RPMI8226 (cell line): ENCODE data around the gene STX8.

Experiments used
- DNase-seq: peaks from one replicate; pipeline ENCODE4 v3.0.0-alpha.2; 2015

STX8 gene

DNA sequence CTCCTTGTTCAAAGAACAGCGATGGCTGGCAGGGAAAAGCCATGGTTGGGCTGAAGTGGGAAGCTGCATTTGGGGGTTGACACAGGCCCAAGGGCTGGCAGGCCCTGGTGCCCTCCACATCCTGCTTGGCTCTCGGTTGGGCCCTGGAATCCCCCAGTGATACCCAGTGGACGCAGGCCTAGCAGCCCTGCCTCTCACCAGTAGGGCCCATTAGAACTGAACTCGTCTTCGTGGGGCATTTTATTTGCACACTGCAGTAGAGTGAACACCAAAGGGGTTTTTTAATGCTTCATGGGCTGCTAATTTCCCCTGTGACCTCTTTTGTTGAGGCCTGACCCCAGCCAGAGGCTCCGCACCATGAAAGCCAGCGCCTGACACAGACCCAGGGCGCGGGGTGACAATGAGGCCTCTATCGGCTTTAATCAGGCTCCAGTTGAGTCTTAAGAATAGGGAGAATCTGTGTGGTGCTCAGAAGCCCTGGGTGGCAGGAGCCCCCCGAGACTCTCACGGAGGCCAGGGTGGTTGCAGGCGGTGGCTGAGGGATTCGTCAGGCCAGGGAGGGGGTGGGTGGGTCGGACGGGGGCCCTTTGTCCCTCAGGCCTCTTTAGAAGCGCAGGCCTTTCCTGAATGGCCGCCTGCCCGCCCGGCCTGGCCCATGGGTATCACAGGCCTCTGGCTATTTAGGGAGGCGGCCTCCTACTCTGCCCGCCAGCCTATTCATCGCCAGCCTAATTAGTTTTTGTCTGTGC is 355.0 kb downstream of the STX8 start:
- DNase-seq: no peak

DNA sequence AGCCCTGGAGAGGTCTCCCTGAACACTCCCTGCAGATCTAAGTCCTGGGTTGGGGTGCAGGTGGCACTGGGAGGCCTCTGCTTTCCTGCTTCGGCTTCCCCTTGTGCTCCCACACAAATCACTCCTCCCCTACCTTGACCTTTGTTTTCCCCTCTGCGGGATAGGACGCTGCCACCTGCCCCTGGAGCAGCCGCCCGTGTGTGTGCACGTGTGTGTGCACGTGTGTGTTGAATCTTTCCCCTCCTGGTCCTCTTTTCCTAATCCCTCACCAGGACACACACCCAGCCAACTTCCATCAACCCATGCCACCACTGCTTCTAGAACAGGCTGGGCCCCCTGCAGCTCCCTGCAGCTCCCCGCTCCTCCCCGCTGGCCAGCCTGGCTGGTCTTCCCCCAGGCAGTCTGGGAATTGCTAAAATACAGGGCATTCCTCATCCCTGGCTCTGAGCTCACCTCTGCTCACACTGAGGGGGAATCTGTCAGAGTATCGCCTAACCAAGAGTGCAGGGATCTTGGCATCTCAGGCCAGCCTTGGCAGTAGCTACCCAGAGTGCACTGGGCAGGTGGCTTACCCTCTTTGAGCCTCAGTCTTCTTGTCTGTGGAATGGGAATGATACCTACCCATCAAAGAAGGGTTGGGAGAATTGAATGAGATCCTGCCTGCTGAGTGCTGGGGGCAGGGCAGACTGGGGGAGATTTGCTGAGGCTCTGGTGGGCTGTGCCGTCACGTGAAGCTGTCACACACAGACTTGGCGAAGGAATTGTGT is 355.8 kb downstream of the STX8 start:
- DNase-seq: no peak

DNA sequence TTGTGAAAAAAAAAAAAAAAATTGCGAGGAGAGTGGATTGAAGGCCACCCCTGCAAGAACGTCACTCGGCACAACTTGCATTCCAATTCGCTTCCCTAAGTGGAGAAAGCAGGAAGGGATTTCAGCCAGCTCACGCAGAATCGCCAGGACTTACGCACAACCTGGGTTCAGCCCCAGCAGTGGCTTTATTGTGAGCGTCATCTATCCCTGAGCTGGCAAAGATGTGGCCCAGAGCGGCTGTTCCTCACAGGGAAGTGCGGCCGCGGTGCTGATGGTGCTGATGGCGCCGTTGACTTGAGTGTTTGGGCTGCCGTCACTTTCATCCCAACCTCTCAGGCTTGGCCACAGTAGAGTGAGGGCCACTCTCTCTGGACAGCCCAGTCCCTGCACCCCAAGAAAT is 356.7 kb downstream of the STX8 start:
- no peak for DNase-seq

DNA sequence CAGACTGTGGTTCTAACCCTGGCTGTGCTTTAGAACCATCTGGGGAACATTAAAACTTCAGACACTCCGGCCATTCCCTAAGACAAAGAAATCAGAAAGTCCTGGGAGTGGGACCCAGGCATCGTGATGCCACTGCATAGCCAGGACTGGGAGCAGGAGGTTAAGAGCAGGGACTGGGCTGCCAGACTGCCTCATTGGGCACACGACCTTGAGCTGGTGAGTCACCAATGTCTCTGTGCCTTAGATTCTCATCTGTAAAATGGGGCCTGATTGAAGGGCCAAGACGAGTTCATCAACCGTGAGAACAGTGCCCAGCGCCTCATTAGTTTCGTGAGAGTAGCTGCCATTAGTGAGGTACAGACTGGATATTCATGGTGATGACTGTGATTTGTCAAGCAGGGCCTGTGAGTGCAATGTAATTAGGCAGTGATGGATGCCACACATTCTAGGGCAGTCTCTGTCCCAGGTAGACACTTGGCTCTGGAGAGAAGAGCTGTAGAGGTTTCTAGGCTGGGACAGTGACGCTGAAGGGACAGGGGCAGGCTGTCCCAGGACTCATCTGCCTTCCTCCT is 357.5 kb downstream of the STX8 start:
- DNase-seq: no peak

DNA sequence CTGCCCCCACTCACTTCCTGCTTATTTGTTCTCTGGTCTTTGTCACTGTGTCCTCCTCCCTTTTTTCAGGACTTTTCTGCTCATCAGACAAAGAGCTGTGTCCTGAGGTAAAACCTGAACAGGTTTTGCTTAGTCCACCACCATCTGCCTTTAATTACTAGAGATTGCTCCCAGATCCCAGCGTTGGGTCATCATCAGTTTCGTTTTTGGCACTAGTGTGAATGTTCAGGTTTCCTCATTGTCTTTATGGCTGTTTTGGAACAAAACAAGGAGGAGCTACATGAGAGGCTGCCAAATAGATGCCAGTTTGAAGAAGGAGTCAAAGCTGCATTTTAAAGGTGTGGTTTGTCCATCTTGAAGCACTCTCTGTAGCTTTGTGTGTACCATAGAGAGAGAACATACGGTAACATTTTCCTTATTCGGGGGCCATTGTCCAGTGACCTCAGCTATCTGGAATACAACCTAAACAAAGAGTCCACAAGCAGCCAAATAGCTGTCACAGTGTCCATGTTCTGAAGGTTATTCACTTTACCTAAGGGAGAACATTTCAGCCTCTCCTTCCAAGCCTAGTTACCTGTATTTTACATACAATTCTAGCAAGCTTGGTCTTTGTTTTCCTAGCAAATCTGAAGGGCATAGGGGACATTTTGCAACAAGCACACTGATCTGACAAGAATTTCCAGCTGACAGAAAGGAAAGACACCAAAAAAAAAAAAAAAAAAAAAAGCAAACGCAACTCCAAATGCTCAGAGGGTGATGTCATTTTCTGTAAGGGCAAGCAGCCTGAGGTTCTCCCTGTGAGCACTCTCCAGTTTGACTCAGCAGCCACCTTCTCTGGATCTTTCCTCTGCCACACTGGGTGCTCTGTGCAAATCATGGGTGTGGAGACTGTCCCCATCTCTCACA is 358.2 kb downstream of the STX8 start:
- DNase-seq: no peak

DNA sequence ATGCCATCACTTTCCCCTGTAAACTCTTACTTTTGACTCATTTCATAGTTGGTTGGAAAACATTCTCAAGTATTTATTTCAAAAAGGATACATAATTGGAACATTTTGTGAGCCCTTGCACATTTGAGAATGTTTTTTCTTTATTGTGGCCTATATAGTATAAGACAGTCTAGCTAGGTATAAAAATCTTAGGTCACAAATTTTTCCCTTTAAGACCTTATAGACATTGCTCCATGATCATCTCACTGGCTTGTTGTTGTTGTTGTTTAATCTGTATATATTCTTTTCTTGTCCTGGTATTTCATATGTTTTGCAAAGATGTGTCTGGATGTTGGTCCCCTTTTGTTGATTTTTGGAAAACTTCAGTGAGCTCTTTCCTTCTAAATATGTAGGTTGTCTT is 360.2 kb downstream of the STX8 start:
- DNase-seq: no peak

DNA sequence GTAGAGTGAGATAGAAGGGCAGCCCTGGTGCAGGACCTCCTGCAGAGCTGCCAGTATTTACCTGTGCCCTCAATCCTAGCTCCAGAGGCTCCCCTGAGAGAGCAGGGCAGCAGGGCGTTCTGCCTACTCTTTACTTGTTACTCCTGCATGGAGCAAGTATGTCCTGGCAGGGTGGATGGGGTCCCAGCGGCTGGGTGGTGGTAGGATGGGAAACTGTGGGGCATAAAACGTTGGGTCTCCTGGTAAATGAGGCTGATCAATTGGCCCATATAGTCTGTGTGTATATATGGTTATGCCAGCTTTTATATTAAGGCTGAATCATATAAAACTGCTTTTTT is 362.3 kb downstream of the STX8 start:
- DNase-seq: no peak

DNA sequence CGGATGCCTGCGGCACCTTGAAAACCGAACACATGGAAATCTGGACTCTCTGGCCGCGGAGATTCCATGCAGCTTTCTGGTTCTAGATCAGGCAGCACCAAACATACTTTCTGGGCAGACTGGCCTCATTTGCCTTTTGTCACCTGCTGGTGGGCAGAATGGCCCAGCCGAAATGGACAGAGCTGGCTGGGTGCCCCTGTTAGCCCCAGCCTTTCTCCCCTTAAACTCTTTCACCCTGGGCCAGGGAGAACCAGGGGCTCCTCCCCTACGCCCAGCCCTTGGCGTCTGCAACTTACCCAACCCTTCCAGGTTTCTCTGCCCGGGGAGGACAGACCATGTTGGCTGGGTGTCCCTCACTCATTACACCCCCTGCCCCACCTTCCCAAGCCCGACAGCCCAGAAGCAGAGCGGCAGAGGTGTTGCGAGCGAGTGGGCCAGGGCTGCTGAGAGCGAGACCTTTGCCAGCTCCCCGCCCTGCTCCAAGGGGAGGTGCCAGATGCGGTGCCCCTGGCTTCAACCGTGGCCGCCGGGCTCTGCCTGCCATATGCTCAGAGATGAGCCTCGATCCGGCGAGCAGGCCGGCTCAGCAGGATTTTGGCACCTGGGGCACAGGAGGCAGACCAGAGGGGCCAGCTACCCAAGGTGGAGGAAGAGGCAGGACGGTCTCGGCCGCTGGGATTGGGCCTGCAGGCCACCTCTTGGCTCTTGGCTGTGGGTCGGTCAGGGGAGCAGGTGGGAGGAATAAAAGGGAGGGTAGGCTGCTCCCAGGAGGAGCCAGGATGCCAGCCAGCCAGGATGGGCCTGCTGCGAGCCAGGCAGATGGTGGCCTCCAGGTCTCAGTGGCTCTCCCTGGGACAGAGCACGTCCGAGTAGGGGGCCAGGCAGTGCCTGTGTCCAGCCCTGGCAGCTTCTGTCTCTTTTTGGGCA is 363.0 kb downstream of the STX8 start:
- DNase-seq: no peak

DNA sequence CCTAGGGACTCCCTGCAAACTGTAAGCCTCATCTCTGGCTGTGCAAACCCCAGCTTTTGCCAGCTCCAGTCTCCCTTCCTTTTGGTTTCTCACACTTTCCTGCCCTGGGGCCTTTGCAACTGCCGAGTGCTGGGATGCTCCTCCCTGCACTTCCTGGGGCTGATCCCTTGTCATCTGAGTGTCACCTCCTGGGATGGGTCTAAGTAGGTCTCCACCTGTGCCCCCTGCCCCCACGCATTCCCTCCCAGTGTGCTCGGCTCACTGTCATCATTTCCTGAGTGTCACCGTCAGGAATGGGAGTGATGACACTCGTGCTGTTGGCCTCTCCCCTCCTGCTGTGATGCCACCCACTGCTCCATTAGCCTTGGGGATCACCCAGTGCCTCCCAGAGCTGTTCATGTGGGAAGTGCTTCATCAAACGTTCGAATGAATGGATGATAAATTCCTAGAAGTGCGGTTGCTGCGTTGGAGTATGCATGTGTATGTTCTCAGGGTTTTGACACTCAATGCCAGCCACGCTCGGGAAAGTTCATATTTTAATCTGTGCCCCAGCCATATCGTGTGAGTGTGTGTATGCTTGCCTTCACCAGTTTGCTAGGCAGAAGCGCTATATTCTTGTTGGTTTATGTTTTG is 364.4 kb downstream of the STX8 start:
- DNase-seq: no peak

DNA sequence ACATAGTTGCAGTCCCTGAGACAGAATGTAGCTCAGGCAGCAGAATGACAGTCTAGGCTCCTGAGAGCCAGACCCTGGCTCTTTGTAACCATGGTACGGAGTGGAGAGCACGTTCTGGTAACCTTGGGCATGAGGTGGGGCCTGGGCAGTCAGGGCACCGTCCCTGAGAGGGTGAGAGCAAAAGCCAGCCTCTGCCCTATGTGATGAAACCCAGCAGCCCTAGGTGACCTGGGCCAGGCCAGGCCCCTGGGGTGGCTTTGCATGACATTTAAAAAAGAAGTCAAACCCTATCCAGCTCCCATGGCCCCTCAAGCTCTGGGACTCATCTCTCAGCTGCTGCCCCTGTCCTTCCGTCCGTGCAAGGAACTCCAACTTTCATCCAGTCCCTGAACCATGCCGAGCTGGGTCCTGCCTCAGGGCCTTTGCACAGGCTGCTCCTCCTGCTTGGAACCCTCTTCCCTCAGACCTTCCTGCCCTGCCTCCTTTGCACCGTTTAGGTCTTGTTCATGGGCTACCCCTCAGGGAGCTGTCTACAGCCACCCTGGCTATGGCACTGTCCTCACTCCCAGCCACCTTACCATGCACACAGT is 365.7 kb downstream of the STX8 start:
- DNase-seq: no peak

DNA sequence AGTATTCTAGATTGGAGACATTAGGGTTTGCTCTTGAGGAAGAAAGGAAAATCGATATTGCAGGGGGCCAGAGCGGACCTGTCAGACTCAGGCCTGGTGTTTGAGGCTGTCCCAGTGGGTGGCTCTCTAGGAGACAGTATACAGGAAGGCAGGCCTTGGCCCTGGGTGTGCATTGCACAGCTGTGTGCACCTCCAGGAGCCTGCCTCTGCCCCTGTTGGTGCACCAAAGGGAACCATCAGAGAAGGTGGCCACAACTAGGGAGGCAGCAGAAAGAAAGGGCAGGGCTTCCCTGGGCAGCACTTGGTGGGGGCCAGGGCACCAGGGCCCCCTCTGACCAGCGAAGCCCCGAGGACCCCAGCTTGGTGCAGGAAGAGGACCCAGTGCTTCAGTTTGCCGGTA is 366.3 kb downstream of the STX8 start:
- no peak for DNase-seq

DNA sequence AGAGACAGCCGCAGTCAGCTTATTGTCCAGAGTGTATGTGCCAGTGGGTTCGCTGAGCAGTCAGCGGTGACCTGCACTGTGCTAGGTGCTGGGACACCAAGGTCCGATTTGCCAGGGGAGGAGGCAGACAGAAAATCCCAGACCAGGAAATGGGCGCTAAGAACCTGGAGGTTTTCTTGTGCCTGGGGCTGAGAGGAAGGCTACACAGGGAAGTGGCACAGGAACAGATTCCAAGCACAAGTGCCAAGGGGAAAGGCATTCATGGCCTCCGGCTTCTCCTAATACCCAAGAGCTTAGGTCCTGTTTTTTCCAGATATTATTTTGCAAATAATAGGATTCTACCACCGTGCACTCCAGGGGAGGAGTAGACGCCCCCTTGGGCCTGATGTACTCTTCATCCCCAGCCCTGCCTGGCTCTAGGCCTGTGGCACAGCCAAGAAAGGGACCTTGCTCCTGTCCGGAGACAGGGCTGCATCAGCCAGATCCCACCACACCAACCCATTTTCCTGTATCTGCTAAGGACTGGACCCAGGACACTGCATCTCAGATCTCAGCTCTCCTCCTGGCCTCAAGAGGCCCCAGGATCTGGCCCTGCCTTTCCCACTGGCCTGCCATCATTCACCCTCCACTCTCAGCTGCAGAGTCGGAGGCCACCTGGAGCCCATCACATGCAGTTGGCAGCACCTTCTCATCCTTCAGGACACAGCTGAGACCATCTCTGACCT is 367.1 kb downstream of the STX8 start:
- no peak for DNase-seq

DNA sequence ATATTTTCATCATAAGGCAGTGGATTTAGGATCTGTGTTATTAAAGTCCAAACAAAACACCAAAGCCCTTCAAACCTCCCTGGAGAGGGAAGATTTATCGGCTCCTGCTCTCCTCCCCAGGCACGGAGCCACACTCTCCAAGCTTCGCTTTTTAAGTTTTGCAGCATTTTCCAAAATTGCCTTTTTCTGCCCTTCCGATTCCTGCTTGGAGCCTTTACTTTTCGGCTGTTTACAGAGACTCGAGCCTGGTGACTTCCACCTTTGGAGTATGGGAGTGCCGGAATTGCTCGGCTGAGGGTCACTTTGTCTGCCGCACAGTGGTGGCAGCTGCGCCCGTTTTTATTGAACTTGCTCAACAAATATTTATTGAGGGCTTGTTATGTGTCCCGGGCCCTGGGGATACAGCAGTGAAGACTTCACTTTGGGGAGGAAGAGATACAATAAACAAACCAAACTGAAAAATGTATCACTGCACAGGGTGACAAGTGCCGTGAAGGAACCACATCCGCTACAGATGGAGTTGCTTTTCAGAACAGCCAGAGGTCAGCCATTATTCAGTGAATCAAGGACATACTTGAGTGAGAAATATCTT is 368.8 kb downstream of the STX8 start:
- no peak for DNase-seq

DNA sequence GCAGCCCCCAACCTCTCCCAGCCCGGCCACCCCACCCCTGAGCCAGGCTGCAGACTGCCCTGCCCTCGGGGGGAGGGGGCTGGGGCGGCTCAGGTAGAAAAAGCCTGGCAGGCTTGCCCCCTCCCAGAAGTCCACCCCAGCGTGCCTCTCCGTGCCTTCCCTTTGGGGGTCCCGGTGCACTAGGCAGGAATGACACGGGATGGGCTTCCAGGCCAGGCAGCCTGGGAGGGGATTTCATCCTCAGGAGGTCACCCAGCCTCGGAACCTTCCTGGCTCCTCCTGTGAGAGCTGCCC is 369.3 kb downstream of the STX8 start:
- no peak for DNase-seq

DNA sequence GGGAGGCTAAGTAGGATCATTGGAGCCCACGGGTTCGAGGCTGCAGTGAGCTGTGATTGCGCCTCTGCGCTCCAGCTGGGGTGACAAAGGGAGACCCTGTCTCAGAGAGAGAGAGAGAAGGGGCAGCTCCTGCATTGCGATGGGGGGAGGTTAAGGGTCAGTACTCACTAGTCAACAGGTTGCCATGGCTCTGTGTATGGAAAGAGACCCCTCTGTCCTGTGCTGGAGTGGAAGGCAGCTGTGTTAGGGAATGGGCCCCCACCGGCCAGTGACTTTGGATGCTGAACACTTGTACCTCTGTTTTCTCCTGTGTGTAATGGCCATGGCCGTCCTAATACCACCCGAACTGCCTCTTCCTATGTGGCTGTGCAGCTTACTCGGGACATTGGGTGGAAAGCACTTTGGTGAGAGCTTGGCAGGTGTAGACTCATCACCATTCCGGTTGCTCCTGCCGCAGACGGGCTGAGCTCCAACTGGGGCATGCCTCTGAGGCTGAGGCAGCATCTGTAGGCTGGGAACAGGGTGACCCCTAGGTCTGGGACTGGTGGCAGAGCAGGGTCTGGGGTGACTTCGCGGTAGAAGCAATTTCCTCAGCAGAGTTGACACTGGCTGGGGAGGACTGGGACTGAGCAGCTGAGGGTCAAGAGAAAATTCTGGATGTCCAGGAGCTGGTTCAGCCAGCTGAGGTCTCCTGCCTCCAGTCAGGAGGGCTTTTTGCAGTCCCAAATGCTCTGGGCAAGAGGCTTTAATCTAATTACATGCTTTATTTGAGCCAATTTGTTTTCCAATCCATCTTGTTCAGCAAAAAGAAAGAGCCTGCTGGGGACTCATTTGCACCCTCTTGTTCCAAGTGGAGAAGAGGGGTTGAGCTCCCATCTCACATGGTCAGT is 369.9 kb downstream of the STX8 start:
- no peak for DNase-seq

DNA sequence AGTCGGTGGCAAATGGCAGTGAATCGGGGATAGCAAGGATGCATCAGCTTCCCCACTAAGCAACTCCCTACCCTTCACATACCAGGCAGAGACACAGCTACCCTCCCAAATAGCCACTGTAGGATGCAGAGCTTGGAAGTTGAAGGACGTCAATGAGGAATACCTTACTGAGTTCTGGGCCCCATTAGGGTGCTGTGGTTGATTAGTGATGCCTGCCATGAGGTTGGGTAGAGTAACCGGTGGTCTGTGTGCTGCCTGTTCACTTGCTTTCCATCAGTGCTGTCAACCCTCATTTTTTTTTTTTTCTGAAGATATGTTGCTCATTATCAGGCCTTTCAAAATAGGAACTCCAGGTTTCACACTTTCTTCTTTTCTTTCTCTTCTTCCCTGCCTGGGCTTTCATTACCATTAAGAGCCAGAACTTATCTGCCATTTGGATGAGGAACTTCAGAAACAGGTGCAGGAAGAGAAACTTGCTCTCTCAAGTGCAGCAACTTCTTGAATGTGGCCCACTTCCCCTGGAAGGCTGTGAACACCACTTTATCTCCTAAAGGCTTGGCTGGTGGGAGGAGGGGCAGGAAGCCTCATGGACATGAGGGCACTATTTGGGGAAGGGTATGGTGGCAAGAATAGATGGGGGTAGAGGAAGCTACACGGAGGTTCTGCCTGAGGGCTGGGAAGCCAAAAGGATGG is 370.8 kb downstream of the STX8 start:
- DNase-seq: no peak

DNA sequence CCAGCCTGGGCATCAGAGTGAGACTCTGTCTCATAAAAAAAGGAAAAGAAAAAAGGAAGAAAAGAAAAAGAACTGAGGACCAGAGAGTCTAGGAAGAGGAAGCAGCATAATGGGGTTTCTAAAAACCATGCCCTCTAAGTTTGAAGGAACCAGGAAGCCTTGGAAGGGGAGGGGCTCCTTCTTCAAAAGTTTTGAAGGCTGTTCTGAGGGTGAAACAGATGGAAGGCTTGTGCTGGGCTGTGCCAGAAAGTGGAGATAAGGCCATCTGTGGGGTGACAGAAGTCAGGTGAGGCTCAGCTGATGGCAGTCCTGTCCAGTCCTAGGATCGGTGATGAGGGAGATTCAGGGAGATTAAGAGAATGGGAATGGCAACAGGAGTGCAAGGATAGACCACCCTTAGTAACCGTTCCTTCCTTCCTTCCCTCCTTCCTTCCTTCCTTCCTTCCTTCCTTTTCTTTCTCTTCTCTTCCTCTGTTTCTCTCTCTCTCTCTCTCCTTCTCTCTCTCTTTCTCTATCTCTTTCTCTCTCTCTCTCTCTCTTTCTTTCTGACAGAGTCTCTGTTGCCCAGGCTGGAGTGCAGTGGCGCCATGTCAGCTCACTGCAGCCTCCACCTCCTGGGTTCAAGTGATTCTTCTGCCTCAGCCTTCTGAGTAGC is 371.7 kb downstream of the STX8 start:
- no peak for DNase-seq

DNA sequence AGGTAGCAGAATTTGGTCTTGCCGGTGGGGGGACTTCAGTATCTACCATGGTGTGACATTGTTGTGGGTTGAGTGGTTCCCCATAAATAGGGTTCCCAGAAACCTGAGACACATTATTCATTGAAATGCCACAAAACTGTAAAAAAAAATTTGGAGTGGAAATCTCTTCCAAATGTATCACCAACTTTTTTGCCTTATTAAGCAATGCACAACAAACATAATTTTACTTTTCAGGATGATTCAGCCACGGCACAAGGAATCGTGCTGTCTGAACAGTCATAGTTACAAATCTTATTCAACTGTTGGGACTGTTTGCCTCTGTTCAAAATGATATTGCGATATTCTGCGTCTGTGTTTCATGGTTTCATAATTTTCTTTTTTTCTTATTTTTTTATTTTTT is 373.1 kb downstream of the STX8 start:
- no peak for DNase-seq
